Endothelial cell (in vitro differentiated cells): ENCODE measurements around the gene SLC38A10. TPM values are rescaled to one million over a fixed set of nuclear protein-coding genes. Genes with fewer than 3 reads are reported as not detected.

ENCODE experiments used
- DNase-seq: peaks from one replicate; pipeline ENCODE4 v3.0.0; 2021; ENCODE audit warnings: low spot score
- H3K27ac Mint-ChIP-seq: one replicate; pipeline ENCODE4 v1.8.0; 2021; ENCODE audit warnings: mixed read lengths, inconsistent platforms; ENCODE audit not compliant: unreplicated experiment
- H3K27me3 Mint-ChIP-seq: one replicate; pipeline ENCODE4 v1.8.0; 2021; ENCODE audit warnings: mild to moderate bottlenecking, moderate library complexity, mixed read lengths, inconsistent platforms; ENCODE audit not compliant: unreplicated experiment
- H3K36me3 Mint-ChIP-seq: one replicate; pipeline ENCODE4 v1.8.0; 2021; ENCODE audit warnings: mild to moderate bottlenecking, low read depth, mixed read lengths, inconsistent platforms; ENCODE audit not compliant: unreplicated experiment
- H3K4me1 Mint-ChIP-seq: one replicate; pipeline ENCODE4 v1.8.0; 2021; ENCODE audit warnings: mild to moderate bottlenecking, mixed read lengths, inconsistent platforms; ENCODE audit not compliant: unreplicated experiment
- H3K4me3 Mint-ChIP-seq: one replicate; pipeline ENCODE4 v1.8.0; 2021; ENCODE audit warnings: mild to moderate bottlenecking, mixed read lengths, inconsistent platforms; ENCODE audit not compliant: unreplicated experiment
- H3K9me3 Mint-ChIP-seq: one replicate; pipeline ENCODE4 v1.8.0; 2021; ENCODE audit warnings: mixed read lengths, inconsistent platforms; ENCODE audit not compliant: unreplicated experiment
- total RNA-seq: library from RNA; stranded (reverse); fragmentation: NEBNext Ultra II Directional; extraction: Animal tissue kit (Norgen Biotek cat#: 25700); gene quantifications from one replicate; pipeline ENCODE4 v1.2.1, GENCODE V29; 2021; ENCODE audit not compliant: unreplicated experiment
- TF ChIP-seq, protein P1 (sequence below): fragments of 200-600 bp; sonication (generic); IDR thresholded peaks from one replicate; pipeline ENCODE4 v1.5.0; 2021; ENCODE audit warnings: antibody characterized with exemption; ENCODE audit not compliant: unreplicated experiment

Gene SLC38A10
- total RNA-seq, 1 donor from 2014 or later = 57.2 TPM

DNA sequence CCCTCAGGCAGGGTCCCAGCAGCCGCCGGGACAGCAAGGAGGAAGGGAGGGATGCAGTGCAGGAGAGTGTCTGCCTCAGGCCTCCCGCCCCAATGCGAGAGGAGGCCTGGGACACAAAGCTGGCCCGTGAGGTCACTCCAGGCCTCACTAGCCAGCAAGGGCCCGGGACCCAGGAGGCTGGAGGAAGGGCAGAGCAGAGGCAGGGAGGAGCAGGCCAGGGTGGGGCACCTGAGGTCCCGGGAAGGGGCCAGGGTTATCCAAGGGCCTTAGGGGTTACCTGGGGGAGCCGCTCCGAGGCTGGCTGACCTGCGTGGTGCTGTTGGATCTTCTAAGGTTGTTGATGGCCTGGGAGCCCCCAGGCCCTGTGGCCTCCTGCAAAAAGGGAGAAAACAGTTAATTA is 86.5 kb downstream of the SLC38A10 start:
- no peaks in the 10 kb centered on the region for H3K9me3 Mint-ChIP-seq
- no peak overlapping the region for H3K4me3 Mint-ChIP-seq
- no peak for DNase-seq
- no peaks in the 10 kb centered on the region for H3K36me3 Mint-ChIP-seq
- no peaks in the 10 kb centered on the region for H3K4me1 Mint-ChIP-seq
- no peak overlapping the region for H3K27ac Mint-ChIP-seq
- TF ChIP-seq, protein P1, sequence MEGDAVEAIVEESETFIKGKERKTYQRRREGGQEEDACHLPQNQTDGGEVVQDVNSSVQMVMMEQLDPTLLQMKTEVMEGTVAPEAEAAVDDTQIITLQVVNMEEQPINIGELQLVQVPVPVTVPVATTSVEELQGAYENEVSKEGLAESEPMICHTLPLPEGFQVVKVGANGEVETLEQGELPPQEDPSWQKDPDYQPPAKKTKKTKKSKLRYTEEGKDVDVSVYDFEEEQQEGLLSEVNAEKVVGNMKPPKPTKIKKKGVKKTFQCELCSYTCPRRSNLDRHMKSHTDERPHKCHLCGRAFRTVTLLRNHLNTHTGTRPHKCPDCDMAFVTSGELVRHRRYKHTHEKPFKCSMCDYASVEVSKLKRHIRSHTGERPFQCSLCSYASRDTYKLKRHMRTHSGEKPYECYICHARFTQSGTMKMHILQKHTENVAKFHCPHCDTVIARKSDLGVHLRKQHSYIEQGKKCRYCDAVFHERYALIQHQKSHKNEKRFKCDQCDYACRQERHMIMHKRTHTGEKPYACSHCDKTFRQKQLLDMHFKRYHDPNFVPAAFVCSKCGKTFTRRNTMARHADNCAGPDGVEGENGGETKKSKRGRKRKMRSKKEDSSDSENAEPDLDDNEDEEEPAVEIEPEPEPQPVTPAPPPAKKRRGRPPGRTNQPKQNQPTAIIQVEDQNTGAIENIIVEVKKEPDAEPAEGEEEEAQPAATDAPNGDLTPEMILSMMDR = no peak
- peaks cover 1% of the 10 kb centered on the region for H3K27me3 Mint-ChIP-seq

DNA sequence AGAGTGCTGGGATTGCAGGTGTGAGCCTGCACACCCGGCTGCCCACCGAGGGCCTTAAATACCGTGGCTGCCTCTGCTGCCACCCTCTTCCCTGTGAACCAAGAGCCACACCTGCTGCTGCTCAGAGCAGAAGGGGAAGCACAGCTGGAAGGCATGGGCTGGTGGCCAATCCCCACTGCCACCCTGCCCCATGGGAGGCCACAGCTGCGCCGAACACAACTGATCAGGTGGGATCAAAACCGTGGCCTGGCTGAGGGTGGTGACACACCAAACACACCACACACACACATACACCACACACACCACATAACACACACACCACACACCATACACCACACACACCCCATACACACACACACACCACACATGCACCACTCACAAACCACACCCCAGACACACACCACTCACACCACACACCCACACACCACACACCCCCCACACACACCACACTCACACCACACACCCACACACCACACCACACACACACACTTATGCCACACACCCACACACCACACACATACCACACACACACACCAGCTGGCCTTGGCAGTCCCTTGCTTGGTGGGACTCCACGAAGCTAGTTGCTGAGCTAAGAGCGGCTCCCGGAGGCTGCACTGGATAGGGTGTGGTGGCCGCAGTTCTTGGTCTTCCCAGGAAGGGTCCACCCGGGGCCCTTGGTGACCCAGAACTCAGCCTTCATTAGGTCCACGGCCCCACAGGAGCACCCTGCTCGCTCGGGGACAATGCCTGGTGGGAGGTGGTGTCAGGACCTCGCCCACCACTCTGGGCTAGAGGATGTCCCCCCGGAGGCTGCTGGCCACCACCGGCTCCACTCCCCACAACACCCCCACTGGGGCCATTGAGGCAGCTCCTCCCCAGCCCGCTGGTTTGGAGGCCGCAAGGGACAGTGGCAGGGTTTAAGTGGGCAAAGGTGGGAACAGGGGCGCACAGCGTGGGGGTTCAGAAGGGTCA is 87.2 kb downstream of the SLC38A10 start:
- no peak overlapping the region for H3K27ac Mint-ChIP-seq
- H3K9me3 Mint-ChIP-seq = no peaks in the 10 kb centered on the region
- no peaks in the 10 kb centered on the region for H3K4me1 Mint-ChIP-seq
- H3K27me3 Mint-ChIP-seq = peaks cover 1% of the 10 kb centered on the region
- no peaks in the 10 kb centered on the region for H3K36me3 Mint-ChIP-seq
- no peak for DNase-seq
- TF ChIP-seq, protein P1 = no peak
- no peak overlapping the region for H3K4me3 Mint-ChIP-seq

DNA sequence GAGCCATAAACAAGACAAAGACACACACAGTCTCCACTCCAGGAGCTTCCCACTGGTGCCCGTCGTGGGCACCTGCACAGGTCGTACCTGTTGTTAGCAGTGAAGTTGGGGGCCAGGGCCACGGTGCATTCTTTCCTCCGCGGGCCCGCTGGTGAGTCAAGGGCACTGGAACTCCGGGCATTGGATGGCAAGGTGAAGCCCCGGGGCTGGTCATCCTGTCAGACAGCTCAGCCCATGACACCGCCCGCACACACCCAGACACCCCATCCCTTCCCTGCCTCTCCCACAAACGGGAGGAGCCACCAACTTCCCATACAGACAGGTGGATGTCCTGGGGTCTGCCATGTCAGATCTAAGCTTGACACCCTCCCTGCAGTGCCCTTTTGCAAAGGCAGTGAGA is 88.5 kb downstream of the SLC38A10 start:
- no peaks in the 10 kb centered on the region for H3K4me1 Mint-ChIP-seq
- peaks cover 1% of the 10 kb centered on the region for H3K27me3 Mint-ChIP-seq
- no peak for DNase-seq
- H3K36me3 Mint-ChIP-seq = no peaks in the 10 kb centered on the region
- H3K4me3 Mint-ChIP-seq = no peak overlapping the region
- no peak overlapping the region for H3K27ac Mint-ChIP-seq
- TF ChIP-seq, protein P1 = no peak
- no peaks in the 10 kb centered on the region for H3K9me3 Mint-ChIP-seq

DNA sequence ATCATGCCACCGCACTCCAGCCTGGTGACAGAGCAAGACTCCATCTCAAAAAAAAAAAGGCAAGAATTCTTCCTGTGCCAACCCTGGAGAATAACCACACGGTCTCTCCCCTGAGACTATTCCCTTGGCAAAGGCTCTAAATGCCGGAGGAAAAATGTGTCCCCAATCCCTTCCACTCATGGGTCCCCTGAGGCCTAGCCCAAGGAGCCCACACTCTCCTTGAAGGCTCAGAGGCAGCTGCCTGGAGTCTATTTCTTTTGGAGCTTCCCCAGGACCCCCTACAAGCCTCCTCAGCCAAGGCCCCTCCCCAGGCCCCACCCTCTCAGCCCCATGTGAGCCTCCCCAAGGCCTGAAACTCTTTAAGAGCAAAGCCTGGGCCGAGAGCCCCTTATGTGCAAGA is 88.9 kb downstream of the SLC38A10 start:
- H3K36me3 Mint-ChIP-seq = no peaks in the 10 kb centered on the region

More for the DNA sequence above, 88.9 kb downstream of the SLC38A10 start:
- H3K9me3 Mint-ChIP-seq = no peaks in the 10 kb centered on the region
- DNase-seq = no peak
- H3K4me3 Mint-ChIP-seq = no peak overlapping the region
- H3K27me3 Mint-ChIP-seq = peaks cover 2% of the 10 kb centered on the region
- TF ChIP-seq, protein P1 = no peak
- H3K4me1 Mint-ChIP-seq = no peaks in the 10 kb centered on the region
- H3K27ac Mint-ChIP-seq = no peak overlapping the region
